Activated T-helper 1 cell treated with anti-CD3 and anti-CD28 coated beads, Interleukin-2, amount 50 U/mL, for 16 hours (primary cell): ENCODE data around the gene BAIAP2L1.
"Not testable (repeated sequence)": the region's sequence is repeated elsewhere in the genome, so short reads cannot be mapped to it uniquely, and the experiment has no call there.

Experiments
- DNase-seq, 2 donors: peaks; one replicate each; pipeline ENCODE4 v3.0.0-alpha.2; 2020; ENCODE audit warnings: low read depth in 1 of 2, low spot score in 1 of 2

The BAIAP2L1 gene

DNA sequence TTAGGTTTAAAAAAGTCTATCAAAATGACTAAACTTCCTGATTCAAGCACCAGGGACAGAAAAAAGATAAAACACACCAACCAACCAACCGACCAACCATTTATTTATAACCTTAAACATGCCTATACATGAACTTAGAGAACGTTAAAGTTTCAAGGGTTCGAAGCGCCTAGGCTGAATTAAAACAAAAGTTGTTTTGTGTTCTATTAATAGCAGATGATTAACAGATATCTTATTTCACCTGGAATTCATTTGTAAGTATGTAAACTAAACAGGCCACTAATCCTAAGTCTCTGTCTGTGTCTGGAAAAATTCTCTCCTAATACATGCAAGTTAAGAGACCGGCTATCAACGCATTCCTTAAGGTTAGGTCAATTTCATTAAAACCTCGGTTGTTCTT, 1.4 kb downstream of the BAIAP2L1 start:
- no peak for DNase-seq

DNA sequence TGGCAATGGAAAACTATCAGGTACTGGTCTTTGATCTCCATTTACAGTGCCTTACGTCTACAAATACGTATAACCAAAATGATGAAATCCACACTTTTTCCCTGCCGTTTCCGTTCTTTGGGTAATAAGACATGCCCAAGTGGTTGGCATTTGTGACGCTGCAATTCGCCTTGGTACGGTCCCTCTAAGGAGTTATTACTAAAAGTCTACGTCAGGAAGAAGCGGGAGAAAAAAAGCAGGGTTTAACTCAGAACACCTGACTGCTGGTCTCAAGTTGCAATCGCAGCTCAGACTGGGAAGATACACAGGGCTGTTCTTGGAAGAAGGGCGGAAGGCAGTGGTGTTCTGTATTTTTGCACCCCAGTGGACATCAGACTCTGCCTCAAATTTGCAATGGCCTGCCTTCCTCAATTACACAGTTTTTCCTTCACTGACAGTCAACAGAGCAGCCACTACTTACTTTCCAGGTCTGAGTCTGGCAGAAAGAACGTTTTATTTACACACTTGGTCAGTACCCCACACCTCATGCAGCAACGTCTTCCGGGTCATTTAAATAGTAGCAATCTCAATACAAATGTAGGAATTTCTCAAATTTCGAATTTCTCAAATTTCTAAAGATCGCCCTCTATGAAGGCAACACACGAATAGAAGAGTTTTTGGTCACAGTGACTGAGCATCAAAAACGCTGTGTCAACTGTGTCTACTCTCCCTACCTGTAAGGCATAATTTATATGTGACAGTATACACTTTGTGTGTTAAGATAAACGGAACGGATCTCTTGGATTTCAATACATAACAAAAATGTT, 2.1 kb downstream of the BAIAP2L1 start:
- no peak for DNase-seq

DNA sequence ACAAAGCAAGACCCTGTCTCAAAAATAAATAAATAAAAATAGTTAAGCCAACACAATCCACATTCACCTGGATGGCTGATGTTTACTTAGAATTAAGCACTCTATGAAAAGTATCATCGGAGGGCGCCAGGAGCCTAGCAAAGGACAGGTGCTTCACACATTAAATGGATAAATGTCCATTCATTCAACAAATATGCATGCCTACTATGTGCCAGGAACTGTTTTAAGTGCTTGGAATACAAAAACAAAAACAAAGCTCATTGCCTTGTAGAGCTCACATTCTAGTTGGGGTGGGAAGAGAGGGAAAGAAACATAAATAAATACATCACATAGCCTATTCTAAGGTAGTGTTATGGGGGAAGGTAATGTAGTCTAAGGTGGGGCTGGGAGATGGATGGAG, 4.1 kb downstream of the BAIAP2L1 start:
- DNase-seq = no peak

DNA sequence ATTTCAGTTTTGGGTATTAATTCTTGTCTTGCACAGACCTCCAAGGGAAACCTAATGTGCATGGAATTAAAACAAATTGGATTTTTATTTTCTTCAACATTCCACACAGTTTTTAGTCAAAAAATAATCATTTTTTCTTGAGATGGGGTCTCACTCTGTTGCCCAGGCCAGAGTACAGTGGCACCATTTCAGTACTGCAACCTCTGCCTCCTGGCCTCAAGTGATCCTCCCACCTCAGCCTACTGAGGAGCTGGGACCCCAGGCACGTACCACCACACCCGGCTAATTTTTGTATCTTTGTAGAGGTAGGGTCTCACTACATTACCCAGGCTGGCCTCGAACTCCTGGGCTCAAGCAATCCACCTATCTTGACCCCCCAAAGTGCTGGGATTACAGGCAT, 4.9 kb downstream of the BAIAP2L1 start:
- DNase-seq = no peak

DNA sequence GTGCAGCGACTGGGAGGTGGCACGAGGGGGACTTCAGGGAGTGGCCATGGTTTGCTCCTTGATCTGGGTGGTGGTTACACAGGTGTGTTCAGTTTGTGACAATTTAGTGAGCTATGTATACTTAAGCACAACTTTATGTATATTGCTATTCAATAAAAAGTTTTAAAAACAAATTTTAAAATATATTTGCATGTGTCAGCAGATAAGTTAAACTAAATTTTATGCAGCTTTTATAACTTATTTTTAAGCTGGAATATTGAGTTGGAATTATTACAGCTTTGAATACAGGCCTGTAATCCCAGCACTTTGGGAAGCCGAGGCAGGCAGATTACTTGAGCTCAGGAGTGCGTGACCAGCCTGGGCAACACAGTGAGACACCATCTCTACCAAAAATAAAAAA, 5.4 kb downstream of the BAIAP2L1 start:
- no peak for DNase-seq

DNA sequence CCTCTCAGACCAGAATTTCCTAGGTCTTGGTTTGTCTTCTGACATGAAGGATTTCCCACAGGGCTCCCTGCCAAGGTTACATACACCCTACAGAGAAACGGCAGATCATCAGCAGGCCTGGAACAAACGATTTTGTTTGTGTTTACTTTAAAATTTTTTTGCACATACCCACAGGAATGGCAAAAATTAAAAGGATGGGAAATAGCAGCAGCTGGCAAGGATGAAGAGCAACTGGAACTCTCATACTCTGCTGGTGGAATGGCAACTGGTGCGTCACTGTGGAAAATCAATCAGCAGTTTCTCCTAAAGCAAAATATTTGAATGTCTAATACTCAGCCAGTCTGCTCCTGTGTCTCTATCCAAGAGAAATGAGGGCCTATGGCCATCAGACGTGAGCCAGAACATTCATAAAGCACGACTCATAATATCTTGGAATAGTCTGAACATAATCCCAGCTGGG, 6.5 kb downstream of the BAIAP2L1 start:
- DNase-seq = no peak

DNA sequence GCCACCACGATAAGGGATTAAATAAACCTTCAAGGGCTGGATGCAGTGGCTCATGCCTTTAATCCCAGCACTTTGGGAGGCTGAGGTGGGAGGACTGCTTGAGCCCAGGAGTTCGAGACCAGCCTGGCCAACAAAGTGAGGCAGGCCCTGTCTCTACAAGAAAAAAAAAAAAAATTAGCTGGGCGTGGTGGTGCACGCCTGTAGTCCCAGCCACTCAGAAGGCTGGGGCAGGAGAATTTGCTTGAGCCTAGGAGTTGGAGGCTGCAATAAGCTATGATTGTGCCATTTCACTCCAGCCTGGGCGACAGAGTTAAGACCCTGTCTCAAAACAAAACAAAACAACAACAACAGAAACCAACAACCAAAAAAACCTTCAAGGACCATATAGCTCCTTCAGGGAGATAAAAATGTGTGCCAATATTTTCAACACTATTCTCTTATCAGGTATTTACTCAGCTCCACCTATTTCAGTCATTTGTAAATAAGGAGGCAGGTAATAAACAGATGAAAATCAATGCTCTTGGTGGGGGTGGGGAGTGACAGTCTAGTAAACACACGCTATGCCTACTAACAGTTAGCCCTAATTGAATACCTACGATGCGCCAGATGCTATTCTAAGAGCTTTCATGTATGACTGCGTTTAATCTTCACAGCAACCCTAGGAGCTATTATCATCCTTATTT, 13.2 kb downstream of the BAIAP2L1 start:
- DNase-seq = no peak

DNA sequence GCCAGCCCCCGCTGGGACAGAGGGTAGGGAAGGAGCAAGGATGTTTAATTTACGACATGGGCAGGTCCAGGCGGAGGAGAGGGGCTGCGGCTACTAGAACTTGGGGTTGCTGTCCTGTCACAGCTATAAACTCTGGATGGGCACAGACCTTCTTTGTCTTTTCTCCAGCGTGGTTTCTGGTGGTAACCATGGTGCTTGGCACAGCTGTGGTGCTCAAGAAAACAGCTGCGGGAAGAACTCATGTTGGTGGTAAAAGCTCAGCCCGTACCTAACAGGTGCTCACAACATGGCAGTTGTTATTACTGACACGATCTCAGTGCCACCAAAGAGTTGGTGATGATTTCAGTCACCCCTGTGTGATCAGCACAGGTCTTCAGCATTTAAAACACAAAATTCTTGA, 13.8 kb downstream of the BAIAP2L1 start:
- no peak for DNase-seq

DNA sequence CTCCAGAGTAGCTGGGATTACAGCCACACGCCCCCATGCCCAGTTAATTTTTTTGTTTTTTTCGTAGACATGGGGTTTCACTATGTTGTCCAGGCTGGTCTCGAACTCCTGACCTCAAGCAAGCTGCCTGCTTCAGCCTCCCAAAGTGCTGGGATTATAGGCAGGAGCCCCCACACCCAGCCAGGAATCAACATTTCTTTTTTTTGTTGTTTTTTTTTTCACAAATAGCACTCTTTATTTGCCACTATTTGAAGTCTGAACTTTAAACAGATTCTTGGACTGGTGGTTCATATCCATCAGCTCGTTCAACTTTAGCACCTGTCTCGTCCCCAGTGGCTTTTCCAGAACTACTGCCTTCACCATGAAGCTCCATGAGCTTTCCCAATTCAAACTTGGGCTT, 15.4 kb downstream of the BAIAP2L1 start:
- not testable (repeated sequence) for DNase-seq

DNA sequence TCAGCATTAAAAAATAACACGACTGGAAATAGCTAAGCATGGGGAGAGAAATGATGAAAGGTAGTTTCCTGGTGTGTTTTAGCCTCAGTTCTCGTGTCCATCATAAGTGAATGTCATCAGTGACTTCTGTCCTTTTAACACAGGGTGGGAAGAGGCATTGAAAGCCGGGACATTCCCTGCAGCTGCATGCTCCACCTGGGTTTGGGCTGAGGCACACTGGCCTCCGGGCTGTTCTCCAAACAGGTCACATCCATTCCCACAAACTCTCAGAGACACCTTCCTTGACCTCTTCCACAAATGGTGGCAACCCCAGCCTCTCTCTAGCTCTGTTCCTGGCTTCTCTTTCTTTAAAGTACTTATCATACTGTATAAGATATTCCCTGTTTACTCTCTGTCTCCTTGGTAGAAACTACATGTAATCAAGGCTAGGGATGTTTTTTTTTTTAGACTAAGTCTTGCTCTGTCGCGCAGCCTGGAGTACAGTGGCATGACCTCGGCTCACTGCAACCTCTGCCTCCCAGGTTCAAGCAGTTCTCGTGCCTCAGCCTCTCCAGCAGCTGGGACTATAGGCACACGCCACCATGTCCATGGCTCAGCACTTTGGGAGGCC, 22.6 kb downstream of the BAIAP2L1 start:
- DNase-seq = no peak

DNA sequence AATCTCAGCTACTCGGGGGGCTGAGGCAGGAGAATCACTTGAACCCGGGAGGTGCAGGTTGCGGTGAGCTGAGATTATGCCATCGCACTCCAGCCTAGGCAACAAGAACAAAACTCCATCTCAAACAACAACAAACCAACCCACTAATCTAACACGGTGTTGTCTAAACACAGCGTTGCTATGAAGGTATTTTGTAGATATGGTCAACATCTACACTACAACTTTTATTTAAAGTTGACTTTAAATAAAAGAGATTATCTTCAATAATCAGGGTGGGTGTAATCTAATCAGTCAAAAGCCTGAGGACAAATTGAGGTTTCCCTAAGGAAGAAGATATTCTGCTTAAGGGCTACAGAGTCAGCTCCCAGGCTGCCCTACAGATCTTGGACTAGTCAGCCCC, 24.2 kb downstream of the BAIAP2L1 start:
- no peak for DNase-seq

DNA sequence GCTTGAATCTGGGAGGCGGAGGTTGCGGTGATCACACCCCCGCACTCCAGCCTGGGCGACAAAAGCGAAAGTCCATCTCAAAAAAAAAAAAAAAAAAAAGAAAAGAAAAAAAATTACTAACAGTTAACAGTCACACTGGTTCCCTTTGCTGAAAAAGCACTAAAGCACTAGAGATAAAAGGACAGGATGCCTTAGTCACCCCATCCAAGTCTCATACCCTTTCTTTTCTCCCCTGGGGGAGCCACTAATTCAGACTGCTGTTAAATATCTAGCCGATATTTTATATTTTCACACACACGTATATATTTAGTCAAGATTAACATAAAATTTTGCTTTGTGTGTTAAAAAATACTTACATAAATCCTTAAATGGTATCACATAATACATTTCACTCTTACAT, 25.2 kb downstream of the BAIAP2L1 start:
- DNase-seq = no peak

DNA sequence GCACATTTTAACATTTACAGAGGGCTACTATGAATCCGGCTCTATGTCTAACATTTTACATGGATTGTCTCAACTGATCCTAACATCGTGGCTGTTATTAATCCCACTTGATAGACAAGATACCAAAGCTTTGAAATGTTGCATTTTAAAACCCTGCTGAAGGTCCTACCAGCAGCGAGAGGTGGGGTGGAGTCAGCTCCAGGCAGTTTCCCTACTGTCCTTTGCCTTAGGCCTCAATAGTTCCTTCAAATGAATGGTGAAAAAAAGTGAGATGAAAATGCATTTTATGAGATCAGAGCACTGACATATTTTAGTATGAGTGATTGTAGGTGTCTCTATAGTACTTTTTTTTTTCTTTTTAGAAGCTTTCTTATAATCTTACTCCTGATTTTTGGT, 26.6 kb downstream of the BAIAP2L1 start:
- no peak for DNase-seq

DNA sequence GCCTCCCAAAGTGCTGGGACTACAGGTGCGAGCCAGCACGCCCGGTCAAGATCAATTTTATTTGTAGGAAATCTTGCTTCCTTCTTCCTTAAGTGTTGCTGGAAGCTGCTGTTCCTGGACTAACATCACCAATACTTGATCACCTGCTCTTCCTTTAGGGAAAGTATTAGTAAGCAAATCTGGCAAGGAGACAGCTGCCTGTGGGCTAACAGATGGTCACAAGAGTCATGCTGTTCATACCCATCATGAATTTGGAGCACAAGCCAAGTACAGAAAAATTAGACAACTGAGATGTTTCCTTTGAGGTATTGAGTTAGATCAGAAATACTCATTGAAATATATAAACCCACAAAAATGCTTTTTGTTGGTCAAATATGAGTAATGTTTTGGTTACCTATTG, 27.9 kb downstream of the BAIAP2L1 start:
- DNase-seq = no peak

DNA sequence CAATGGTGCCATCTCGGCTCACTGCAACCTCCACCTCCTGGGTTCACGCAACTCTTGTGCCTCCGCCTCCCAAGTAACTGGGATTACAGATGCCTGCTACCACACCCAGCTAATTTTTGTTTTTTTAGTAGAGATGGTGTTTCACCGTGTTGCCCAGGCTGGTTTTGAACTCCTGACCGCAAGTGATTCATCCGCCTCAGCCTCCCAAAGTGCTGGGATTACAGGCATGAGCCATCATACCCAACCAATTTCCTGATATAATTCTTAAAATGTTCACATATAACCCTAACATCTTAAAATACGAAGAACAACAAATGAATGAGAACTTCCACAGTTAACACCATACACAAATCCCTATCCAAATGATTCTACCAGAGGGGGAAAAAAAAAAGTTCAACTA, 31.2 kb downstream of the BAIAP2L1 start:
- DNase-seq = no peak

DNA sequence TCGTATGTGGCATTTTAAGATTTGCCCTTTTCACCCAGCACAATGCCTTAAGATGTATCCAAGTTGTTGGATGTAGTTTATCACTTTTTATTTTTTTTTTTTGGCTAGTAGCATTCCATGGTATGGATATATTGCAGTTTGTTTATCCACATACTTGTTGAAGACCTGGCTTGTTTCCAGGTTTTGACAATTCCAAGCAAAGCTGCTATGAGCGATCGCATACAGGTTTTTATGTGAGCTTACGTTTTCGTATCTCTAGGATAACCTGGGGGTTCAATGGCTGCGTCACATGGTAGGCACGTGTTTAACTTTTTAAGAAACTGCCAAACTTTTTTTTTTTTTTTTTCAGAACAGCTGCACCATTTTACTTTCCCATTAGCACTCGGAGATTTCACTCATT, 32.2 kb downstream of the BAIAP2L1 start:
- no peak for DNase-seq

DNA sequence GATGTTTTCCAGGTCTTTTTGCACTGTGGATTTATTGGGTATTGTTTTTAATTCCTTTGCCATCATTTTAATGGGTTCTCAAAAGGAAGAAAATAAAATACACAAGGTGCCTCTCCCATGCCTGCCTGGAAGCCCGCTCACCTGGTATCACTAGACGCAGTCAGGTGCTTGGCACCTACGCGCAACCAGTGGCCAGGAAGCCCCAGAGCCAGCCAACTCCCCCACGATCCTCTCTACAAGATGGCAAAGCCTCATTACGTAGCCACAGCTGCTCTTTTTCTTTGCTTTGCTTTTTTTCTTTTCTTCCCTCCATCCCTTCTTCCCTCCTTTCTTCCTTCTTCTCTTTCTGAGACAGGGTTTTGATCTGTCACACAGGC, 34.3 kb downstream of the BAIAP2L1 start:
- DNase-seq = no peak

DNA sequence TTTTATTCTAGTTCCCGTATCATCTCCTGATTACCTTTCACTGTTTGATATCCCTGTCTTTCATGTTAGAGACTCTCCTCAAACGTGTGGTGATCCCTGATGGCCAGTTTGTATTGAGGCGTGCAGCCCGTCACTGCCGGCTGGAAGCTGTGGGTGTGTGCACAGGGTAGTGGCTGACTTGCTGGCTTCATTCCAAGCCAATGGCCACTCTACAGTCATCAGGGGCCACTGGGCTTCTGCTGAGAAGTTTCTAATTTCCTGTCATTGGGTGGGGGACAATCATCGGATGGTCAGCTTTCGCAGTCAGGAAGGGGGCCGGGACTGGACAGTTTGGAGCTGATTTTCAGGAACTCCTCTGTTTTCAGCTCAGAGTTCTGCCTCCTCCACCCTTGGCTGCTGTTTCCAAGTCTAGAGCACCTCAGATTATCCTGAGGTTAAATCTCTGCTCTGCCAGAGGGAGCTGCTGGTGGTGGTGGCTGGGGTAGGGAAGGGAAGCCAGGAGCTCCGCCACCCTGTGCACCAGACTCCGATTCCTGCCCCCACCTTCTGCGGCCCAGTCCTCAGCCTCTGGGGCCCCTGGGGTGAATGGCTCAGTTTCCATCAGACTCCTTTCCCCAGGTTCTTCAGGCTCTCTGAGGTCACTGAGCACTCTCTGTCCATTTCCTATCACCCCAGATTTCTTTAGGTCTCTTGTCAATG, 34.9 kb downstream of the BAIAP2L1 start:
- DNase-seq = no peak

DNA sequence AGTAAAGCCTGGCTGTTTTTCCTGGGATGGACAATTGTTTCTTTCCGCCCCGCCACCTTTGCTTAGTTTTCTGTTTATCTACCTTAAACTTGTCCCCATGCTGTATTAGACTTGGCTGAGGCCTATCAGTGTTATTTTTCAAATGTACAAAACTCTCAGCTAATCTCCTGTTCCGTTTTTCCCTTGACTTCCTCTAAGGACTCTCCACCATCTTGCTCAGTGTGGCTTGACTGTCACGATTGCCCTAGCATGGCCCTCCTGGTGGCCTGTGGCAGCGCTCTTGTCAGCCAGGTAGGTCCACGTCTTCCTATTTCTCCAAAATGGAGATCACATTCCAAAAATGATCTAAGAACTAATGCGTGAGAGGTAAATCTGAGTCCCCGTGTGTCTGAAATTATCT, 36.7 kb downstream of the BAIAP2L1 start:
- DNase-seq = no peak

DNA sequence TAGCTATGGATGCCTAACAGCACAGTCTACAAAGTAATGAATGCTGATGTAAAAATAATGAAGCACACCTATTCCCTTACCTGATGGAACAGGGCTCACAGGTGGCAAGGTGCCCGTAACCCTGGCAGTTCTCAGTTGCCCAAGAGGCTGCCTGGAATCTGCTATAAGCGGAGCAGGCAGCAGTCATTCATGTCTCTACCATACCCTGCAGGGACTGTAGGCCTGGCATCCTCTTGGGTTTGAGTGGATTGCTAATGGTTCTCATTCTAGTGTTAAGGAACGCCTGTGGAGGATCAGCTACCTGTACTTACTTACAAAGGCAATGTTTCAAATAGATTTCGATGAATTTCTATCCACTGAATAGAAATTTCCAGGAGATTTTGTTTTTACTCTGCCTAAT, 38.4 kb downstream of the BAIAP2L1 start:
- no peak for DNase-seq

DNA sequence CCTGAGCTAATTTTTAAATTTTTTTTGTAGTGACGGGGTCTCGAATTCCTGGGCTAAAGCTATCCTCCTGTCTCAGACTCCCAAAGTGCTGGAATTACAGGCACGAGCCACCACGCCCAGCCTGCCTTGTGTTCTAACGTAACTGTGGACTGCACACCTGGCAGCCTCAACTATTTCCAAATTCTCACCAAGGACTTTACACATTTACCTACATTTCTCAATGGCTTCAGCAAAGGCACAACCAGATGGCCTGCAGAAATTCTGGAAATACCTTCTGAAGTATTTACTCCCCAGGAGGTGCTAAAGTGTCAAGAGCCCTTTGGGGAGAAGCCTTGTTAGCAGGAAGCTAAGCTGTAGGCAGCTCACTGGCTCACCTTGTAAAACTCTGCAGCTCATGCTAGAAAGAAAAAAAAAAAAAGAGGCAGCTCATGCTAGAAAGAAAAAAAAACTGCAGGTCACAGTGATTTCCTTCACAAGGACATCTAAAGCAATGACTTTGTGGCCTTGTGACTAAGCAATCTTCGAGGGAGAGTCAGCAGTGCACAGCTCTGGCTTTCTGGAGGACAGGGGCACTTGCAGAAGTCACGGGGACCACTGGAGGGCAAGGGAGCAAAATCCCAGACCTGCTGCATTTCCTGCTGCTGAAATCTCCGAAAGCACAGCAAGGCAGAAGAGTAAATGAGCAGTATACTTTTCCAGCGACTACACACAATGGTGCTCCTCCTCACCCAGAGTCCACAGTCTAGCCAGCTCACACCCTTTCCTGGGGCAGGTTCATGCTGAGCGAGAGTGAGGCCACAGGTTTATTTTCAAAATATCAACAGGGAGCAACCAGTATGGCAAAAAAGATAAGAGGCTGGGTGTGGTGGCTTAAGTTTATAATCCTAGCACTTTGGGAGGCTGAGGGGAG, 40.4 kb downstream of the BAIAP2L1 start:
- no peak for DNase-seq
